ENCODE measurements around the gene DTNB. TPM values are rescaled to one million over a fixed set of nuclear protein-coding genes. Genes with fewer than 3 reads are reported as not detected.

The DTNB gene
- total RNA-seq, 2 experiments from 2014 or later, result 16.9 to 19.8 TPM

DNA sequence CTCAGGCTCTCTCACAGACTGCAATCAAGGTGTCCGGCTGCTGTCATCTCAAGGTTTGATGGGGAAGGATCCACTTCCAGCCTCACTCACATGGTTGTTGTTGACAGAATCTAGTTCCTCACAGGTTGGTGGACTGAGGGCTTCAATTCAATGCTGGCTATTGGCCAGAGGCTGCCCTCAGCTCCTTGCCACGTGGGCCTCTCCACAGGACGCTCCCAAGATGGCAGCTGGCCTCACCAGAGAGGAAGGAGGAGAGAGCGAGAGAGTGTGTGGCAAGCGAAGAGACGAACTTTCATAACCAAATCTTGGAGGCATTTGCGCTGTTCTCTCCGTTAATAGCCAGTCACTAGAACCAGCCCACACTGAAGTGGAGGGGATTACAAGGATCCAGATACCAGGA lies 318.1 kb downstream of the DTNB start:
- CTCF ChIA-PET, result no interaction called here
- POLR2A ChIA-PET, result no interaction called here

DNA sequence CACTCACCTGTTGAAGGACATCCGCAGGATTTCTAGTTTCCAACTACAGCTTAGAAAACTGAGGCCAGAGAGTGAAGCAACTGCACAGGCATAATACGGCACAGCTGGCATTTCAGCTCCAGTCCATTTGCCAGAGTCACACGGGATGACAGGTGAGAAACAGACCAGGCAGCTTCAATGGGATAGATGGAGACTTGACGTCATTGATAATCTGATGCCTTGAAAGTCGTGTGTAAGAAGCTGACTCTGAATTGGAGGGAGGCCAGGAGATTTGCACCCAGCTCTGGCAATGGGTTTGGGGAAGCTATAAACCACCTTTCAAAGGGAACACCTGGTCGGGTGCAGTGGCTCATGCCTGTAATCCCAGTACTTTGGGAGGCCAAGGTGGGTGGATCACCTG lies 319.3 kb downstream of the DTNB start:
- ChIA-PET POLR2A (interaction anchor here (0.6 to 1.7 kb wide), 3 partner anchors 8 to 81 kb away, joined by 4 to 8 read pairs (median 4); no protein-coding TSS in a partner anchor), CTCF (interaction anchor here (0.7 to 2.5 kb wide), 7 partner anchors 8 to 402 kb away, joined by 3 to 16 read pairs (median 3); no protein-coding TSS in a partner anchor)

DNA sequence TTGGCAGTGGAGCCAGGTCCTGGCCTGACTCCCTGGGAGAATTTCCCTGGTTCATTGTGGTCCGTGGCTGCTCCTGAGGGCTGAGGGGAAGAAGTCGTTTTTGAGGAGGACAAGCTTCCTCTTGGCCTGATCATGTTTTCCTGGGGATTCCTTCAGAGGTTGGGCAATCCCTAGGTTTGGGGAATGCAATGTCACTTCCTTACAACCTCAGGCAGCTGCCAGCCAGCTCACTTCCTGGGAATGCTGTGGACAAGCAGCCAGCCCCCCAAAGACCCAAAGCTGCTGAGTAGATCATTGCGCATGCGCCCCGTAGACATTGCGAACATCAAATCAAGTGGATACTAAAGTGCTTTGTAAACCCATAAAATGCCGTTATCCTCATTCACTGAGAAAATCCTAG lies 324.0 kb downstream of the DTNB start:
- POLR2A ChIA-PET, result no interaction called here
- CTCF ChIA-PET, result interaction anchor here (0.6 to 4.3 kb wide), 3 partner anchors 13 to 40 kb away, joined by 3 to 18 read pairs (median 3); no protein-coding TSS in a partner anchor

DNA sequence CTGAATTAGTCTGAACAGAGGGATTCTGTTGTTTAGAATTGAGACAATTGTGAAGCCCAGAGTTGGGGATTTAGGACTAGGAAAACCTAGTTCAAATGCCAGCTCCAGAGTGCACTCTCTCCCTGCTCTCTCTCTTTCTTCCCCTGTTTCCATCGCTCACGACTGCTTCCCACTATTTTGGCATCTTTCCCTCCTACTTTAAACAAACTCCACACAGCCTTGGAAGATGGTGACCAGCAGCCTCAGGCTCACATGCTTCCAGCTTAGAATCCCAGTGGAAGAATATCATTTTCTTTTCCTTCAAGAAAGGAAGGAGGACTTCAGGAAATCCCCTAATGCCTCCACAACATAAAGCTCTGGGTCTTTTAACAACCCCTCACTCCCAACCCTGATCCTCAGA lies 325.5 kb downstream of the DTNB start:
- POLR2A ChIA-PET, result no interaction called here
- CTCF ChIA-PET, result interaction anchor here (0.6 to 4.3 kb wide), 5 partner anchors 15 to 274 kb away, joined by 4 to 18 read pairs (median 5); no protein-coding TSS in a partner anchor

DNA sequence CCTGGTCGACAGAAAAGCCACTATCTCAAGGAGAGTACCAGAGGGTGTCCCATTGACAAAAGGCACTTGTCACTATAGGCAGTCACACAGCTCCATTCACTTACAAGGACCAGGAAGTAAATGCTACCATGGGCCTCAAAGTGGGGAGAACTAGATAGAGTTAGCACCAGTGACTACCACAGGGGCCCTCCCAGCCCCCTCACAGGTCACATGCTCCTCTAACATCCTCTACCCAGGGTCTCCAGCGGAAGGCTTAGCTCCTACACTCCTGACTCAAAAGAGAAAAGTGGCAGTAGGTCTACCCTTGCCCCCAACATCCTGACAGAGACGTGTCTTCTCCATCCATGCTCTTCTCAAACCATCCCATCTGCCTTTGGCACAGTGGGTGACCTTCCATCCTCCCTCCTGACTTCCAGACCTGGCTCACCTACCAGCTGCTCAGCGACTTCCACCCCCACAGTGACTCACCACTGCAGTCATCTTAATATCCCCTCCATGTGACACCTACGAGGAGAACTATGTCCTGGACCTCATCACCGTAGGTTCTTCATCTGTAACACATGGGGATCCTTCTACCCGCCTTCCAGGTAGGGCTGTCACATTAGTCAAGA lies 326.1 kb downstream of the DTNB start:
- ChIA-PET POLR2A (no interaction called here), CTCF (interaction anchor here (0.6 to 4.3 kb wide), 5 partner anchors 15 to 274 kb away, joined by 4 to 18 read pairs (median 5); no protein-coding TSS in a partner anchor)

DNA sequence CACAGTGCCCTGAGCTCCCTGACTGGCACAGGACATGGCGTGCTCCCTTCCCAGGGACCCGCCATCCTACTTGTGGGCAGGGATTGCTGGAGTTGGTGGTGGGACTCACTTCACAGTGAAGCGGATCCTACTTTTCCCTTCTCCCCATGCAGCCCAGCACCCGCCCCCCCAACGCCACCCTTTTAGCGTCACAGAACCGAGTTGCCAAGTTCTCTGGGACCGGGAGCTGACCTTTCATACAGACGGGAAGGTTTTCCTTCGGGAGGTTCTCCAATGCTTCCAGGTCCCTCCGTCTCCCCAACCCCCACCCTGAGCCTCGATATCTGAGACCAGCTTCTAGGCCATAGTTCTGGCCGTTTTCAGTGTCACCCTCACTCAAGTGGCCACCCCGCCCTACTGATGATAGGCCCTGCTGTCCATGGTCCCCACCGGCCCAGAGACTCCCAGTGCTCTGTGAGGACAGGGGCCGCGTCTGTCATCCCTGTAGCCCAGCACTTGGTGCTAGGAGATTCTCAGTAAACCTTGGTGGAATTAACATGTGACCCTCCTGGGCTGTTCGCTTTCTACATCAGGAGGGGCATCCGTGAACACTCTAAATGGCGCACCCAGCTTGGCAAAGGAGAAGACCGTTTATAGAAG lies 330.1 kb downstream of the DTNB start:
- ChIA-PET CTCF (interaction anchor here (0.6 to 2.0 kb wide), 13 partner anchors 10 to 218 kb away, joined by 3 to 15 read pairs (median 4); no protein-coding TSS in a partner anchor), POLR2A (interaction anchor here (0.6 kb wide), 3 partner anchors 34 to 639 kb away, joined by 3 to 4 read pairs (median 3); partner anchors contain the start of gene KIF3C)

DNA sequence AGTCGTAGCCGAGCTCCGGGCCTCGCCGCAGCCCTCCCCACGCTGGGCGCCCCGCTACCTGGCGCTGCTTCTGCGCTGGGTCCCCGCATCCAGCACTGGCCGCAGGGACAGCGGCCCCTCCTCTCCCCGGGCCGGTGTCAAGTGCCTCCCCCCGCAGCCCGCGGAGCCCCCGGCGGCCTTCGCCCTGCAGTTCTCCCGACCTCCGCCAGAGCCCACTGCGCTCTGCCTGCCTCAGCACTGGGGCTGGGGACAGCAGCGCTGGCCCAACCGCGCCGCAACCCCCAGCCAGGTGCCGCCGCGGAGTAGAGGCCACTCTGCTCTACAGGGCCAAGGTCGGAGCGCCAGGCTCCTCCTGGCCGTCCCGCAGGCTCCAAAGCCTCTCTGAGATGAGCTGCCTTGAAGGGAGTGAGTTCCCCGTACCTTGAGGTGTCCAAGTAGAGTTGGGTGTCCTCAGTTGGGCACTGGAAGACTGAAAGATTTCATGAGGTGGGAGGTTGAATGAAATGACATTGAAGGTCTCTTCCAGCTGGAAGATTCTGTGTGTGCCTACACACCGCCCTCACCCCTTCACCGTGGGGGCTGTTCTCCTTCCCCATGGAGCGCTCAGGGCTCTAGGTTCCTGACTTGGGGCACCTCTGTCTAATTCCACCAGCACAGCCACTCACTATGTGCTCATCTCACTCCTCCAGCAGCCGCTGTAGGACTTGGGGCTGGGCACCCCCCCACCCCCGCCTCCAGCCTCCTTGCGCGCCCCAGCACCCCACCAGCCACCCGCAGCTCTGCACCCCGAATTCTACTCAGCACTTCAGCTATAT lies 330.8 kb downstream of the DTNB start:
- CTCF ChIA-PET, result interaction anchor here (0.6 to 2.0 kb wide), 16 partner anchors 9 to 1415 kb away, joined by 3 to 15 read pairs (median 4); no protein-coding TSS in a partner anchor
- POLR2A ChIA-PET, result interaction anchor here (0.6 kb wide), 3 partner anchors 35 to 639 kb away, joined by 3 to 4 read pairs (median 3); partner anchors contain the start of gene KIF3C

DNA sequence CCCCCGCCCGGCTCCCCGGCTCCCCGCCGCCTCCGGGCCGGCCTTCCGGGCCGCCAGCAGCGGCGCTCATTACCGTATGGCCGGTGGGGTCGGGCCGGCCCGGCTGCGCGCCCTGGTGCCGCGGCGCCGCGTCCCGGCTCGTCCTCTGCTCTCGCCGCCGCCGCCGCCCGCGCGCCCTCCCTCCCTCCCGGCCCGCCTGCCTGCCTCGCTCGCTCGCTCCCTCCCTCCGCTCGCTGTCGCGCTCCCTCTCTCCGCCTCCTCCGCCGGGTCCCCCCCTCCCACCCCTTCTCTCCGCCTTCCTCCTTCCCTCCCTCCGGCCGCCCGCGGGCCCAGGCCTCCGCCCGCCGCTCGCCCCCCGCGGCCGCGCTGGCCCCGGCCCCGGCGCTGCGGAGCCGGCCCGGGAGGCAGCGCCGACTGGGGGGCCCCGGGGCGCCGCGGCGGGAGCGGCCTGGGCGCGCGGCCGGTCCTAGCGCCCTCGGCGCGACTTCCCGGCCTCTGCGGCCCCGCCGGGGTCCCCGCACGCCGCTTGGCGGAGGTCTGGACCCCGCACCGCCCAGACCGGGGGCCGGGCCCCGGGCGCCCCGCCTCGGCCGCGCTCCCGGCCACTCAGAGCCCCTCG lies 331.5 kb downstream of the DTNB start, which contains the start of gene DNMT3A:
Gene DNMT3A (minus strand): TSS at position 173 of the 619 bp plus-strand sequence. CDS start 27,941 bp downstream, outside the sequence.
- ChIA-PET CTCF (interaction anchor here (0.6 to 2.0 kb wide), 11 partner anchors 8 to 1415 kb away, joined by 3 to 15 read pairs (median 5); no protein-coding TSS in a partner anchor), POLR2A (no interaction called here)

DNA sequence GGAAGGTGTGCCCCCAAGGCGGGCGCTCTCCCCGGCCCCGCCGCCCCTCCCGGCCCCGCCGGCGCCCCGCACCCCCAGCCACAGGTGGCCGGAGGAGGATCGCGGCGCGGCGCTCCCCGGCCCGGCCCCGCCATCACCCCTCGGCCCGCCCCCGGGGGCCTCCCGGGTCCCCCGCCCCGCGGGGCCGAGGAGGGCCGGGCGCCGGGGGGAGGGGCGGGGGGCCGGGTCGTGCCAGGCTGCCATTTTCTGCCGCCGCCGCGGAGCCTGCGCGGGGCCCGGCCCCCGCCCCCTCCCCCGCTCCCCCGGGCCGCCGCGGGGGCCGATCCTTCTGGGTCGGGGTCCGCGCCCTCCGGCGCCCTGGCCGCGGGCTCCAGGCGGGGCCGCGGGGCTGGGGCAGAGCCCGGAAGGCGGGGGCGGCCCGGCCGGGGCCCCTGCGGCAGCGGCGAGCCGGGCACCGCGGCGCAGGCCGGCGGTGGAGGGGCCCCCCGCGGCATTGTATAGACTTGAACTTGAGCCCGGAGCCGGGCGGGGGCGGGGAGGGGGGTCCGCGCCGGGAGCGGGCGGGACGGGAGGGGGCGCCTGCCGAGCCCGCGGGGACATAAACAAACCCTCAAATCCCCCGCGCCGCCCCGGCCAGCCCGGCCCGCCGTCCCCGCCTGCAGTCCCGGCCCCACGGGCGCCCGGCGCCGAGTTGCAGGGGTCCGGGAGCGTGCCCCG lies 332.2 kb downstream of the DTNB start:
- CTCF ChIA-PET, result interaction anchor here (0.6 kb wide), 1 partner anchor 891 kb away, joined by 3 read pairs; no protein-coding TSS in a partner anchor
- POLR2A ChIA-PET, result no interaction called here

DNA sequence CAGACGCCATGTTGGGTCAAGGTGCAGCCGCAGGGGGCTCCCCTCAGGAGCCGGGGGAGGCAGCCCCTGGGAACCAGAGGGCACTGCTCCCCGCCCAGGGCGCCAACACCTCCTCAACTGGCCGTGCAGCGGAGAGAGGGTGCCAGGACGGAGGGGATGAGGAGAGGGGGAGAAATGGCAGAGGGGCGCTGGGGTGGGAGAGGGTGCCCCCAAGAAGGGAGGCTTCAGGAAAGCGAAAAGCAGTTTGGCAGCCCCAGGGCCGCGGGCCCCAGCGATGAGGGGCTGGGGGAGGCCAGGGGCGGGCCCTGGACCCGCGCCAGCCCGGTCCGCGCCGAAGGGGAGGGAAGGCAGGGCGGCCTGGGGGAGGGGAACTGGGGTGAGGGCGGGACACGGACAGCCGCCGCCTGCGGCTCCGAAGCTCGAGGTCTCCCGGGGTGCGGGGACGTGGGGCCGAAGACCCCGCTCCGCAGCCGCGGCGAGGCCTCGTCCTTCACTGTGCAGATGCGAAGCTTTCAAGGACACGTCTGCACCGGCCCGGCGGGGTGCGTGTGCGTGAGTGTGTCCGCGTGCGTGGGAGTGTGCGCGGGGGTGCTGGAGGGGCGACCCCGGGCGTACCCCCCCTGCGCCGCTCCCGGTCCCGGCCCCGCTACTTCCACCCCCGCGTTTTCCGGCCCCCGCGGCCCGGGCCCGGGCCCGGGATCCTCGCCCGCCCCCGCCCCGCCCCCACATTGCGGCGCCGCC lies 333.0 kb downstream of the DTNB start:
- POLR2A ChIA-PET, result interaction anchor here (0.8 kb wide), 1 partner anchor 26 kb away, joined by 4 read pairs; no protein-coding TSS in a partner anchor

DNA sequence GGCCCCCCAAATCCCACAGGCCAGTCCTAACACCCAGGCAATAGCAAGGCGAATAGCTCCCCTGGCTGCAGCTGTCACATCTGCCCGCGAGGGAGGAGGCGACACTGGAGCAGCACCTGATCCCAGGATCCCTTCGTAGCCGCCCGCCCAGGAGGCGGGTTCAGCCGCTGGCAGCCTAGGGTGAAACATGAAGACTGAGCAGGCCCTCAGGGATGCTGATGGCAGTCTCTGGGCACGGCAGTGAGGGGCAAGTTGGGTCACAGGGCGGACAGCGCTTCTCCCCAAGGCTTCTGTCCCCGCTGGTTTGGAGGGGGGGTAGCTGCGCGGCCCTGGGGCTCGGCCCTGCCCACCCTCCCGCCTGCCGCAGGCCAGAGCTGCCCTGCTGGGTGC lies 333.6 kb downstream of the DTNB start:
- ChIA-PET POLR2A (interaction anchor here (0.8 kb wide), 1 partner anchor 25 kb away, joined by 4 read pairs; no protein-coding TSS in a partner anchor), CTCF (interaction anchor here (1.0 to 2.4 kb wide), 2 partner anchors 22 to 31 kb away, joined by 4 to 13 read pairs; no protein-coding TSS in a partner anchor)

More for the DNA sequence above, 333.0 kb downstream of the DTNB start:
- CTCF ChIA-PET, result interaction anchor here (0.6 to 2.4 kb wide), 3 partner anchors 22 to 892 kb away, joined by 3 to 13 read pairs (median 4); no protein-coding TSS in a partner anchor

DNA sequence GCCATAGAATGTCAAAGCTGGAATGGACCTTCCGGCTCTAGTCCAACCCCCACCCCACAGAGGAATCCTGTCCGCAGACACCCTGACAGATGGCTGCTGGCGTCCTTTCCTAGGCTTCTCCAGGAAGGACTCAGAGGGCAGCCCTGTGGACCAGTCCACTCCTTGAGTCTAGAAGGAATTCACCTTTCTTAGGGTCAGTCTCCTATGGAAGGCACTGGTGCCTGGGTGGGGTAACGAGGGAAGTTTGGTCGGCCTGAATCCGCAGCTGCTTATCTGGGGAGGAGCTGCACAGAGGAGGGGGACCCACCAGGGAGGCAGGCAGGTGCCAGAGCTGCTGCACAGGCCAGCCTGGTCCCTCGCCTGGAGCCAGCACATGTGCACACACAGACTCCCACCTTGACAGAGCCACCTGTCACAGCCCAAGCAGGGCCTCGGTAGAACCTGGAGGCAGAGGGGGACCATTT lies 334.1 kb downstream of the DTNB start:
- ChIA-PET CTCF (interaction anchor here (1.2 to 2.4 kb wide), 2 partner anchors 30 to 38 kb away, joined by 3 to 13 read pairs; no protein-coding TSS in a partner anchor), POLR2A (no interaction called here)

DNA sequence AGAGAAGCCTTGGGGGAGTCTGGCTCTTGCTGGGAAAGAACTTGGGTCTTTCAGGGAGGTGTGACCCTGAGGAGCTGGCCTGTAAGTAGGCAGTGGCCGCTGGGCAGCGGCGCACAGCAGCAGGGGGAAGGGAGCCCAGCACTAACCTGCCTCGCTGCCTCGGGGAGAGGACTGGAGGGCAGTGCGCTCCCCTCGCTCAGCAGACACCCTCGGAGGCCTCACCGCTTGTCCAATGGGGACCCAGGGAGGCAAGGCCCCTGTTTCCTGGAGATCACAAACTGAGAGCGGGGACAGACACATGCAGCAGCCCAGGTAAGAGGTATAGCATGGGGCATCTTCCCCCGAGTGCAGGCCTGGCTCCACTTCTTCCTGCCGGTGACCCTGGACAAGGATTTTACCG lies 335.0 kb downstream of the DTNB start:
- CTCF ChIA-PET, result interaction anchor here (1.2 to 2.4 kb wide), 3 partner anchors 29 to 62 kb away, joined by 3 to 13 read pairs (median 4); no protein-coding TSS in a partner anchor
- POLR2A ChIA-PET, result no interaction called here

DNA sequence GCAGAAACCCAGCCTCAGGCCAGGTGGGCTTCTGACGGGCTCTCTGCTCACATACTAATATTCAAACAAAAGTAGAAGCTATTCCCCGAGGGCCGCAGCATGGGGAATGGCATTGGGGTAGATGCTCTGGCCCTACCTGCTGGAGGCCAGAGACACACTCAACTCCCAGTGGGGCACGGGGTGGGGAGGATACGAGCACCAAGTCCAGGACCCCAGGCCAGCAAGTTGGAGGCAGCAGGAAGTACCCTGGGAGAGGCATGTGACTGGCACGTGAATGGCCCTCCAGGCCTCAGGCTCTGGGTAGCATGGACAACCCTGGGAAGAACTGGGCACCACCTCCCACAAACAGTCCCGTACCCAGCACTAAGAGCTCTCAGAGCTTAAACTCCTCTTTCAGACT lies 335.5 kb downstream of the DTNB start:
- ChIA-PET CTCF (interaction anchor here (1.3 to 1.4 kb wide), 2 partner anchors 24 to 61 kb away, joined by 3 to 4 read pairs; no protein-coding TSS in a partner anchor), POLR2A (no interaction called here)

DNA sequence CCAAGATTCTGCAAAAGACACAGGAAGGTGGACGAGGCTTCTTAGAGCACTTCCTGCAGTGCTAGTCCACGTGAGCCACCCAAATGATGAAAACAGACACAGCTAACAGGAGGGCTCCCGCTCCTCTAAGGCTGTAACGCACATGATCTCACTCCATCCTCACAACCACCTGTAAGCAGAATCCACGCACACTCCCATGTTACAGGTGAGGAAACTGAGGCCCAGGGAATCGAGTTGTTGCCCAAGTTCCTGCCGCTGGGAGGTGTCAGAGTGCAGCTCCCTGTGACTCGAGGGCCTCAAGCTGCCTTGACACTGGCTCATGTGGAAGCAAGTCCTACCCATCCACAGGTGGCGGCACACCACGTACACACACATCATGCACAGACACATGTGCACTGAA lies 336.1 kb downstream of the DTNB start:
- CTCF ChIA-PET, result interaction anchor here (1.3 to 2.3 kb wide), 3 partner anchors 22 to 61 kb away, joined by 3 to 8 read pairs (median 4); no protein-coding TSS in a partner anchor
- POLR2A ChIA-PET, result interaction anchor here (1.9 kb wide), 1 partner anchor 13 kb away, joined by 5 read pairs; no protein-coding TSS in a partner anchor

DNA sequence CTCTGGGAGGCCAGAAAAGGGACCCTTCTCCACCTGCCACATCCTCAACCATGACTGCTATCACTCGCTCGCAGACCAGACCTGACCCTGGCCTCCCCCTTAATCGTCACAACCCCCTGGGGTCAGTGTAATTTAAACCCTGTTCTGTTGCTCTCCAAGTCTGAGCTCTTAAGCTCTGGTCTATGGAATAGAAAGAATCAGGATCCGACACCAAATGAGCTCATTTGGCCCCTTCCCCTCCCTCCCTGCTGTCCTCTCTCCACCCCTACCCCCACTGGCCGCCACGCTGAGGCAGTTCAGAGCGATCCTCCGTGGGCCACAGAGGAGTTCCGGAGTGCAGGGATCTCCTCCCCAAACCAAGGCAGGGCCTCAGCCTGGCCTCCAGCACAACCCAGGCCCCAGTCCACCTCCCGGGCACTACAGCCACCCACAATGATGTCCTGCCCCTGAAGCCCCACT lies 337.0 kb downstream of the DTNB start:
- ChIA-PET POLR2A (interaction anchor here (1.9 kb wide), 1 partner anchor 12 kb away, joined by 5 read pairs; no protein-coding TSS in a partner anchor), CTCF (interaction anchor here (1.4 to 2.3 kb wide), 2 partner anchors 22 to 26 kb away, joined by 3 to 8 read pairs; no protein-coding TSS in a partner anchor)
